Activated naive CD4-positive, alpha-beta T cell treated with anti-CD3 and anti-CD28 coated beads, Interleukin-2, amount 10 ng/mL, durations not matched to agents 7 days and 5 days (primary cell): ENCODE measurements around the gene SPRED1.

Experiments used
- CTCF ChIA-PET: fragments of 350-600 bp; sonication (Branson Sonifier 250); formaldehyde crosslinking; loops from one replicate; lab custom pipeline; 2021; ENCODE audit warnings: antibody characterized with exemption; lab: Charles Lee
- DNase-seq: peaks from one replicate; pipeline ENCODE4 v3.0.0-alpha.2; 2020
- H3K27ac Mint-ChIP-seq: one replicate; pipeline ENCODE4 v1.8.0; 2021; ENCODE audit warnings: mild to moderate bottlenecking, moderate library complexity, mixed read lengths
- H3K27me3 Mint-ChIP-seq: one replicate; pipeline ENCODE4 v1.8.0; 2021; ENCODE audit warnings: mild to moderate bottlenecking, mixed read lengths
- H3K36me3 Mint-ChIP-seq: one replicate; pipeline ENCODE4 v1.8.0; 2021; ENCODE audit warnings: mixed read lengths
- H3K4me1 Mint-ChIP-seq: one replicate; pipeline ENCODE4 v1.8.0; 2021; ENCODE audit warnings: mixed read lengths
- H3K4me3 Mint-ChIP-seq: one replicate; pipeline ENCODE4 v1.8.0; 2021; ENCODE audit warnings: mild to moderate bottlenecking, moderate library complexity, mixed read lengths
- H3K9me3 Mint-ChIP-seq: one replicate; pipeline ENCODE4 v1.8.0; 2021; ENCODE audit warnings: mixed read lengths

The SPRED1 gene

DNA sequence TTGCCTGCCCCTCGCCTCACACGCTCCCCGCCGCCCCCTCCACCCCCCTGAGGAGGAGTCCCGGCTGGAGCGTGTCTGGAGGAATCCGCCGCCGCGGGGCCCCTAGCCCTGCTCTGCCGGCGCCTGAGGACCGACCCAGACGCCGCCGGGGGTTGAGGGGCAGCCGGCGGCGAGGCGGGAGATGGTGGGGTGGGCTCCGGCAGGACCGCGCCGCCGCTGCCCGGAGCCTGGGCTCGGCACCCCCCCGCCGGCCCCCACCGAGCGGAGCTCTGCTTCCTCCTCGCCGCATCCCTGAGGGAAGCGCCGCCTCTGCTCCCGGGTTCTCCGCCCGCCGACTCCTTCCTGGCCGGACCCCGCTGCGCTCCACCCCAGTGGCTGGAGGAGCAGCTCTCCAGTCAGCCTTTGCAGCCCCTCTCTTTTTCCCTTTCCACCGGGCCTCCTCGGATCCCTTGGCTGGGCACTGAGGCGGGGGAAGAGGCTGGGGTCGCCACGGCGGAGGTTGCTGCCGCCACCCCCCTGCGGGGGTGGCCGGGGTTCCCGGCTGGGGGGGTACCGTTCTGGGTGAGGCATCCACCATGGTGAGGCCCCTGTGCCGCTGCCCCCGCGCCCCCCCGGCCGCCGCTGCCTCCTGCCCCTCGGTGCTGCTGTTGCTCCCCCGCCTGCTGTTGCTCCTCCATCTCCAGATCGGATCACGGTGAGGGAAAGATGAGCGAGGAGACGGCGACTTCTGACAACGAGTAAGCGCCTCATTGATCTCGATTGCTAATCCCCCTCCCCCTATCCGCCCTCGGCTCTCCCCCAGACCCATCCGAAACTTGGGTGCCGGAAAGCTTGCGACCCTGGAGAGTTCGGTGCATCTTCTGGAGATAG lies at the start of gene SPRED1:
TSS of gene SPRED1 (plus strand) at position 356 of the 870 bp plus-strand sequence. CDS start at position 706, 350 bp downstream.
- H3K36me3 Mint-ChIP-seq: no peaks in the 10 kb centered on the region
- H3K4me3 Mint-ChIP-seq: peak within 1 kb of the TSS; percentile 71
- peak; percentile 24 for DNase-seq
- no peaks in the 10 kb centered on the region for H3K9me3 Mint-ChIP-seq
- CTCF ChIA-PET: no interaction called here
- peaks cover 65% of the 10 kb centered on the region for H3K27me3 Mint-ChIP-seq
- peaks cover 28% of the 10 kb centered on the region for H3K4me1 Mint-ChIP-seq
- H3K27ac Mint-ChIP-seq: peak within 1 kb of the TSS; percentile 1

- Mint-ChIP-seq H3K27me3 (peaks cover 14% of the 10 kb centered on the region), H3K36me3 (no peaks in the 10 kb centered on the region), H3K27ac (no peak overlapping the region), H3K9me3 (no peaks in the 10 kb centered on the region), H3K4me3 (no peak overlapping the region), H3K4me1 (no peaks in the 10 kb centered on the region)
- no peak for DNase-seq
- CTCF ChIA-PET: interaction anchor here (0.7 kb wide), 1 partner anchor 494 kb away, joined by 3 read pairs; no protein-coding TSS in a partner anchor
Observed at GRCh38 chr15:38205526-38206272, 46.9 kb upstream of the SPRED1 start.

DNA sequence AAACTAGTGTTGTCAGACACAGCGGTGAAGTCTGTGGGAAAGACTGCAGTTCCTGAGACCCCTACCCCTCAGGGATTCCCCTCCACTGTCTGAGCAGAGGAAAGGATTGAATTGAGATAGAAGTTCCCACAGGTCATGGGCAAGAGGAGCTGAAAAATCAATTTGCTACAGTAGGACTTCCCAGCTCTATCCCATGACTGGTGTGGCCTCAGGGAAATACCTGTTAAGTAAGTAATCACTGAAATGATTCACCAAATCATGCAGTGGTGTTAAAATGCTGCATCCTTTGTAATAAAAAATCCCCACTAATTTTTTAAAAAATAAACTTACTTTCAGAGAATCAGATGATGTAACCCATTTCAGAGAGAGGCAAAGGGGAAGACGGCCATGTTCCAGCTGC lies 45.0 kb upstream of the SPRED1 start:
- no peak overlapping the region for H3K27ac Mint-ChIP-seq
- CTCF ChIA-PET: no interaction called here
- H3K27me3 Mint-ChIP-seq: peaks cover 14% of the 10 kb centered on the region
- no peaks in the 10 kb centered on the region for H3K36me3 Mint-ChIP-seq
- DNase-seq: no peak
- H3K4me3 Mint-ChIP-seq: no peak overlapping the region
- no peaks in the 10 kb centered on the region for H3K9me3 Mint-ChIP-seq
- H3K4me1 Mint-ChIP-seq: no peaks in the 10 kb centered on the region

DNA sequence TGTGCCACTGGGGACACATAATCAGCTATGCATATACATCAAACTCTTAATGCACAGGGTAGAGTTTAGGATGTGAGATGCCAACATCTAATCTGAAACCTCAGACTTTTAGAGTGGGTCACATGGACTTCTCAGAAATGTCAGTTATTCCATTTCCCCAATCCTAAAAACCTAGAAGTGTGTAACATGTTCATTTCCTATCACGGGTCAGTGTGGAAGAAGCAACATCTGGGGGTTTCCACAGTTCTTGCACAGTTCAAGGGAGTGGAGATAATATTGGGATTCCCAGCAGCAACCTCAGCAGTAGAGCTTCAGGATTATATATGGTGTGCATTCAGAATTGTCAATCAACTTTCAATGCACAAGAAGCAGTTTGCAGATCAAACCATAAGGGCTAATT lies 44.4 kb upstream of the SPRED1 start:
- Mint-ChIP-seq H3K27ac (no peak overlapping the region), H3K9me3 (no peaks in the 10 kb centered on the region), H3K27me3 (peaks cover 14% of the 10 kb centered on the region), H3K4me3 (no peak overlapping the region), H3K4me1 (no peaks in the 10 kb centered on the region), H3K36me3 (no peaks in the 10 kb centered on the region)
- no peak for DNase-seq
- CTCF ChIA-PET: no interaction called here

DNA sequence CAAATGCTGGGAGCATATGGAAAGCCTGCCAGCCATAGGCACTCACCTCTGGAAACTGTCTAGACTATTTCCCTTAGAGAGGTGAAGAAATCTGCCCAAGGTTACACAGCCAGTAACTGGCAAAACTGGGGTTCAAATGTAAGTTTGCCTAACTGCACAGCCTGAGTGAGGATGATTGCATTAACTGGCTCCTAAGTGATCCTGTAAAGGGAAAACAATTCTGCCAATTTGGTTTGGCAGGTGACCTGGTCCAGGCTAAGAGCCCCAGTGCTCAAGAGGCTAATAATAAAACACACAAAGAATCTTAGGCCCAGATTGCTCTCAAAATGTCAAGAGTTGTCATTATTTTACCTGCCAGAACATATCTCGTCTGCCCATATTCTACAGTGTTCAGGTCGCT lies 43.9 kb upstream of the SPRED1 start:
- CTCF ChIA-PET: no interaction called here
- Mint-ChIP-seq H3K4me1 (no peaks in the 10 kb centered on the region), H3K9me3 (no peaks in the 10 kb centered on the region), H3K36me3 (no peaks in the 10 kb centered on the region), H3K4me3 (no peak overlapping the region), H3K27ac (no peak overlapping the region), H3K27me3 (peaks cover 14% of the 10 kb centered on the region)
- no peak for DNase-seq

DNA sequence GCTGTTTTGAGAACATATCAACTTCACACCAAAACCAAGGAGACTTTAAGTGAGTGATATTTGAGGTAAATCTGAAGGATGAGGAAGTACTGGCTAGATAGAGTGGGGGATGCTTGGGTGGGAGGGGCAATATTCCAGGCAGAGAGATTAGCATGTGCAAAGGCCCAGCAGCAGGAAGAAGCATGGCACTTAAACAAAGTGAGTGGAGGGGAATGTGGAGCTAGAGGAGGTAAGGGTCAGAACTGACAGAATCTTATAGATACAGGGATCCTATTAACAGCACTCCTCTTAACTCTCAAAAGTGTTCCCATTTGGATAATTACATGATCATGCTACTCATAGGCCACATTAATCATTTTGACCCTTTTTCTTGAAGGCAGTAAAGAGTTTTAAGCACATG lies 41.4 kb upstream of the SPRED1 start:
- DNase-seq: no peak
- Mint-ChIP-seq H3K27me3 (peaks cover 13% of the 10 kb centered on the region), H3K36me3 (no peaks in the 10 kb centered on the region), H3K4me3 (no peak overlapping the region), H3K4me1 (no peaks in the 10 kb centered on the region), H3K27ac (no peak overlapping the region), H3K9me3 (no peaks in the 10 kb centered on the region)
- CTCF ChIA-PET: no interaction called here

GRCh38 chr15:38211811-38212210 lies 40.8 kb upstream of the SPRED1 start:
- no peaks in the 10 kb centered on the region for H3K4me1 Mint-ChIP-seq
- no peak overlapping the region for H3K27ac Mint-ChIP-seq
- H3K36me3 Mint-ChIP-seq: no peaks in the 10 kb centered on the region
- CTCF ChIA-PET: no interaction called here
- no peak for DNase-seq
- no peaks in the 10 kb centered on the region for H3K9me3 Mint-ChIP-seq
- H3K4me3 Mint-ChIP-seq: no peak overlapping the region
- H3K27me3 Mint-ChIP-seq: peaks cover 11% of the 10 kb centered on the region

DNA sequence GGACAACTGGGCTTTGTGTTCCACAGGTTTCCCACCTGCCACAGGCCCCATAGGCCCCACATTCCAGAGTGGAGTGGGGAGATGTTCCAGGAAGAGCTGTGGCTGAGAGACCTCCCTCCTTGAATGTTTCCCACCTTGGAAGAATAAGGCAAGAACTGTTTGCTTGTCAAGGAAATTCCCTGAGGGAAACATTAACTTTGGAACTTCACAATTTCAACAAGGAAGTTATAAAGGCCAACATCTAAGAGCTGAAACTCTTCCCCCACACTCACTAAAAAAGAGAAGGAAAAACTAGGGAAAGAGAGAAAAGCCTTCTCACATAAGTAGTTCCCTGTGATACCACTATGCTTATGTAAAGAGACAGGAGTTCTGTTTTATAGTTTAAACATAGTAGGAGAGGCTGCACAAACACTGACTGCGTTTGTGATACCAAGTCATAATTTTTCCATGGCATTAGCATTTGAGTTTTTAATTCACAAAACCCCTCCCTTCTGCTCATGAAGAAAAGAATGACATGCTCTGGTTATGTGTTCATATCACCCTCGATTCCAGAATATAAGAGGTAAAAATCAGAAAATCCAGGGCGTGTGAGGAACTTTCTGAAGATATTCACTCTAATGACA lies 39.8 kb upstream of the SPRED1 start:
- Mint-ChIP-seq H3K36me3 (no peaks in the 10 kb centered on the region), H3K4me1 (no peaks in the 10 kb centered on the region), H3K4me3 (no peak overlapping the region), H3K27me3 (peaks cover 7% of the 10 kb centered on the region), H3K27ac (no peak overlapping the region), H3K9me3 (no peaks in the 10 kb centered on the region)
- CTCF ChIA-PET: no interaction called here
- DNase-seq: no peak

GRCh38 chr15:38213356-38213755 lies 39.3 kb upstream of the SPRED1 start:
- H3K36me3 Mint-ChIP-seq: no peaks in the 10 kb centered on the region
- no peaks in the 10 kb centered on the region for H3K9me3 Mint-ChIP-seq
- no peak overlapping the region for H3K4me3 Mint-ChIP-seq
- no peak for DNase-seq
- CTCF ChIA-PET: no interaction called here
- no peaks in the 10 kb centered on the region for H3K4me1 Mint-ChIP-seq
- H3K27me3 Mint-ChIP-seq: peaks cover 5% of the 10 kb centered on the region
- no peak overlapping the region for H3K27ac Mint-ChIP-seq

DNA sequence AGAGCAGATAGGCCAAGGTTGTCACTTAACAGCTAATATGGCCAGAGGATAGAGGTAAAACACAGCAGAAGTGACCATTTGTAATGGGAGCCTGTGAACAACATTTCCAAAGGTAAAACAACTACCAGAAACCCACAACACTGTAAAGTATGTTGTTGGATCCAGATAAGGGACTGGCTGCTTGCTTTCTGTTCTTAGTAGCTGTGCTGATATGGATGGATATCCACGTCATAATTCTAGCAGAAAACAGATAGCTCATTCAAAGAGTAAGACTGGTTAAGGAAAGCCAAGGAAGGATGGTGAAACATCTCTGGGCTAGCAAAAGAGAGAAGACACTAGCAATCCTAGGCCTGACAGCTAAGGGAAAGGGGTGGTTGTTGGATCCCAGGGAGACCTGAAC lies 36.9 kb upstream of the SPRED1 start:
- Mint-ChIP-seq H3K27ac (no peak overlapping the region), H3K4me3 (no peak overlapping the region), H3K27me3 (peaks cover 17% of the 10 kb centered on the region), H3K9me3 (no peaks in the 10 kb centered on the region), H3K4me1 (no peaks in the 10 kb centered on the region), H3K36me3 (no peaks in the 10 kb centered on the region)
- CTCF ChIA-PET: no interaction called here
- no peak for DNase-seq

DNA sequence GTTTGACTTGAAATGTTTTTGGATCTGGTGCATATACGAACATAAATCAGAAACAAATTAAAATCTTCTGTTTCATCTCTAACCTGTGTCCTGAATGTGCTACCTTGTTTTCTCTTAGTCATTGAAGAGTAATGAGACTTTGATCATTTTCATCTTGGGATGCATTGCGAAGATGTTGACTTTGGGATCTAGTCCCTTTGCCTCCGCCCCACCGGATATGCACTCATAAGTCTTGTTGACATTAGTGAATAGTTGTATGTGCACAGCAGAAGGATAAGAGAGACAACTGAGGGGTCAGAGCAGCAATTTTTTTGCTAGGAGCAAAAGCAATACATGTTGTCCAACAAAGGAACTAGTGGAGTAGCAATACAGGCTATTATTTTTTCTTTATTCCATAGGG lies 35.9 kb upstream of the SPRED1 start:
- Mint-ChIP-seq H3K9me3 (no peaks in the 10 kb centered on the region), H3K4me3 (no peak overlapping the region), H3K27me3 (peaks cover 17% of the 10 kb centered on the region), H3K27ac (no peak overlapping the region), H3K36me3 (no peaks in the 10 kb centered on the region), H3K4me1 (no peaks in the 10 kb centered on the region)
- CTCF ChIA-PET: no interaction called here
- DNase-seq: no peak

DNA sequence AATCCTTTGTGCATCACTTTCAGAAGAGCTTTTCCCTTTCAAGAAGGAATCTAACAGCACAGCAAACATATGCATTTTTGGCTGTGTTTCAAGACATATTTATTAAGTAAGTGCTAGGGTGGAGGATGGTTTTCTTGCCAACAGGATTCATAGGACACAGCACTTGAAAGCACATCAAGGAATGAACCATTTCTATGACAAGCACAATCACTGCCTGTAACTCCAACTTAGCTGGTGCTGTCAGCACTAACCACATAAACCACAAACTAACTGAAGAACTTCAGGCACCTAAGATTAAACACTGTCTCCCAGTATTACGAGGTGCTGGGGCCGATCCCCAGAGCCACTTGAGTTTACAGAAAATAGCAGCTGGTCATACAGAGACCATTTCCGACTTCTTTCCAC lies 35.4 kb upstream of the SPRED1 start:
- Mint-ChIP-seq H3K36me3 (no peaks in the 10 kb centered on the region), H3K4me3 (no peak overlapping the region), H3K27ac (no peak overlapping the region), H3K9me3 (no peaks in the 10 kb centered on the region), H3K27me3 (peaks cover 17% of the 10 kb centered on the region), H3K4me1 (no peaks in the 10 kb centered on the region)
- DNase-seq: no peak
- CTCF ChIA-PET: no interaction called here

- DNase-seq: no peak
- no peaks in the 10 kb centered on the region for H3K36me3 Mint-ChIP-seq
- H3K4me1 Mint-ChIP-seq: no peaks in the 10 kb centered on the region
- no peaks in the 10 kb centered on the region for H3K9me3 Mint-ChIP-seq
- no peak overlapping the region for H3K27ac Mint-ChIP-seq
- no peak overlapping the region for H3K4me3 Mint-ChIP-seq
- CTCF ChIA-PET: no interaction called here
- H3K27me3 Mint-ChIP-seq: peaks cover 17% of the 10 kb centered on the region
Observed at GRCh38 chr15:38217788-38218609, 34.6 kb upstream of the SPRED1 start.
